ENCODE measurements around the gene RNF150.

Gene RNF150

GRCh38 chr4:140976768-140977167 is 156.5 kb downstream of the RNF150 start:
- no peak for DNase-seq (ENCODE audit: low spot score)

DNA sequence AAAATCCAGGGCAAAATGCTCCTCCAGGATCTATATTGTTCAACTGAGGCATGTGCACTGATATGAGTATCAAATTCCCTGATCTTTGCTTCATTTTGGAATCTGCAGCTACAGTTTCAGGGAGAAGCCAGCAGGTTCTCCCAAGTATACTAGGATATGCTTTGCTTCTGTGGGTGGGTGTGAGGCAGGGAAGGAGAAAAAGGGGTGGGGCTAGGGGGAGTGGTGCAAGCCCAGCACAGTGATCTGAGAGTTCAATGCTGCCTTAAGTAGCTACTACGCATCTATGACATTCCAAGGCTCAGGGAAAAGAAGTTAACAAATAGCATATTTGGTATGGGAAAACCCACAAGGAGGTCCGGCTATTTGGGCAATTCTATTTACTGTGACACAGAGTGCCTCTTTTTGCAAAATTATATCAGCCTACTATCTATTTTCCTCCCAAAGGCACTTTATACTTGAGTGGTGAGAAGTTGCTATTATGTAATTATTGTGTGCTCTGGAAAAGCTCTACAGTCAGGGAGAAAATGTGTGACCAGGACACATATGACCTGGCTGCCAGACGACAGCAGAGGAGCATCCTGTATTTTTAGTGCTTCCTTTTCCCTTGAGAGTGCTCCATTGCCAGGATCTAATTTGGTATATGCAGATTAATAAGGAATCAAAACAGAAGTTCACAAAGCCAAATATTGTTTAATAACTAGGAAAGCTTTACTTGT is 162.0 kb downstream of the RNF150 start:
- no peak for DNase-seq (ENCODE audit: low spot score)

DNA sequence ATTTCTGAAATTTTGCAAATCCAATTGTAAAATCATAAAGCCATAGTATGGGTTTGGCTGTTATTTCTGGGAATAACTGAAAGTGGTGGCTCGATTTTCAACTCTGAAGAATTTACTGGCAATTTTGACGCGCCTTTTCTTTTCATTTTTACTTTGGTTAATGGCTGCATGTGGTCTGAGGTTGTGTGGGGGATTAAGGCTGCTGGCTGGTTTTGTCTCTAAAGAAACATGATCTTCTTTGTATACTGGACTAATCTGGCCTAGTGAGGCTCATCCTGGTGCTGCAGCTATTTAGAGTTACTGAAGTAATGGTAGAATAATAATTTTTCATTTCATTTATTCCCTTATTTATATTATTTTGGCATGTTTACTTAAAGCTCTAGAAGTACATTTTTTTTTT is 164.0 kb downstream of the RNF150 start:
- DNase-seq (ENCODE audit: low spot score): no peak

DNA sequence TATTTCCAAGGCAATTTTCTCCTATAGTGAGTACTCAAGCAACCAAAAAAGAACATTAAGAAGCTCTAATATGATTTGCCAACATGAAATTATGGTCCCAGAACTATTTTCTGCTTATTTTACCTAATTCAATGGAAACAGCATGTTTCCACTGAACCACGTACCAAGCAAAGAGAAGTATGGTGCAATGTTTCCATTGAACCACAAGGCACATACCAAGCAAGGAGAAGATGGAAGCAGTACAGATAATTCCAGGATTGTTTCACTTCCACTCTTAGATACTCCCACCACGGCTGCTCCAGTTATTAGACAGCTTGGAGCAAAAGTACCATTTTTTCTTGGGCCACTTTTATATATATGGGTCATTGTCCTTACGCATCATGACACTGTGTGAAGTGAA is 164.9 kb downstream of the RNF150 start:
- DNase-seq (ENCODE audit: low spot score): no peak

- no peak for DNase-seq (ENCODE audit: low spot score)
Measured at GRCh38 chr4:140963883-140964282, 169.4 kb downstream of the RNF150 start.

- DNase-seq (ENCODE audit: low spot score): no peak
Measured at GRCh38 chr4:140955641-140956040, 177.6 kb downstream of the RNF150 start.

DNA sequence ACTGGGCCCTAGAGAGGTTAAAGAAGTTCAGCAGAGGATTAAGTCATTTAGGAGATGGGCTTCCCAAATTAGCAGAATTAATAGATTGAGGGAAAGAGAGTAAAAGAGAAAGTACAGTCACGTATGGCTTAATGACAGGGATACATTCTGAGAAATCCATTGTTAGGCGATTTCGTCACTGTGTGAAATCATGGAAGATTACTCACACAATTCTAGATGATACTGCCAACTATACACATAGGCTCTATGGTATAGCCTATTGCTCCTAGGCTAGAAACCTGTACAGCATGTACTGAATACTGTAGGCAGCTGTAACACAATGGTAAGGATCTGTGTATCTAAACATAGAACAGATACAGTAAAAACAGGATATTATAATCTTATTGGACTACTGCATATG is 180.6 kb downstream of the RNF150 start:
- no peak for DNase-seq (ENCODE audit: low spot score)

GRCh38 chr4:140947506-140947905 is 185.8 kb downstream of the RNF150 start:
- DNase-seq (ENCODE audit: low spot score): no peak

DNA sequence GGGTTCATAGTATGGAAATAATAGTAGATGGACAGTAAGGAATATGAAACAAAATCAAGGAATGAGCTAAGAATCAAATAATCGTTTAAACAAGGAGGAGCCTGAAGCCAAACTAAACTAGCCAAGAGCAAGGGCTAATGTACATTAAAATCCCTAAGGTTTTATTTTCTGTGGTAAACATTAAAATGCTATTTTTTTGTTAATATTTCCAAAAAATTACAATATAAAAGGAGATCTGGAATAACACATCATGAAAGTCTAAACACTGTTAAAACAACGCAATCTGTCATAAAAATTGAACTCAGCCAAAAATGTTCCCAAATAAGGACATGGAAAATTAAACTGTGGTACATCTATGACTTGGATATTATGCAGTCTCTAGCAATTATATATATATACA is 188.2 kb downstream of the RNF150 start:
- DNase-seq (ENCODE audit: low spot score): no peak

DNA sequence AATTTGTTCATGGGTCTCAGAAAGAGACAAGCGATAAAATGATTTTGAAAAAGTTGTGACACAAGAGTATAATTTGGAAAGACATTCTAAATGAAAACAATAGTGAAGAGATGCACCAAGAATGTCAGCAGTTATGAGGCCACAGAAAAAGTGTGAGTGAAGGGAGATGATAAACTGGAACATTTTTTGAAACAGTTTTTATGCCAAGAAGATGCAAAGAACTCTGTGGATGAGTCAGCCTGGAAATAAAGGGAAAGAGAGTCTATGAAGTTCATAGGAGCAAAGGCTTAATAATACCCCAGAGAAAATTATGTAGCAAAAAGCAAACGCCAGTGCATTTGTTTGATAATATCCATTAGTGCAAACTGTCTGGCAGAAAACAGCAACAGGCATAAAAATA is 188.7 kb downstream of the RNF150 start:
- DNase-seq (ENCODE audit: low spot score): no peak

DNA sequence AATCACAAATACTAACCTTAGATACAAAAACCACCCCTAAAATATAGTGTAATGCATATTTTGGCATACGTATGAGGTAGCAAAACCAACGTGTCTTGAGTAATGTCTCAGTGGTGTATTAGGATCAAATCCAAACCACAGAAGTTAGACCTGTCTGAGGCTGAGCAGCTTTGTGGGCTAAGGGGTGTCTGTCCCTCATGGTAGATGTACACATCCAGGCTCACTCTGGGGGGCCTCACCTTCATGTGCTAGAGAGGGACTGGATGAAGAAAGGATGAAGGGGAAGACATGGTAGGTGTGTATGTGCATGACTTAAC is 189.1 kb downstream of the RNF150 start:
- no peak for DNase-seq (ENCODE audit: low spot score)

GRCh38 chr4:140943486-140944198 is 189.6 kb downstream of the RNF150 start:
- no peak for DNase-seq (ENCODE audit: low spot score)

- no peak for DNase-seq (ENCODE audit: low spot score)
Measured at GRCh38 chr4:140940589-140940988, 192.7 kb downstream of the RNF150 start.

DNA sequence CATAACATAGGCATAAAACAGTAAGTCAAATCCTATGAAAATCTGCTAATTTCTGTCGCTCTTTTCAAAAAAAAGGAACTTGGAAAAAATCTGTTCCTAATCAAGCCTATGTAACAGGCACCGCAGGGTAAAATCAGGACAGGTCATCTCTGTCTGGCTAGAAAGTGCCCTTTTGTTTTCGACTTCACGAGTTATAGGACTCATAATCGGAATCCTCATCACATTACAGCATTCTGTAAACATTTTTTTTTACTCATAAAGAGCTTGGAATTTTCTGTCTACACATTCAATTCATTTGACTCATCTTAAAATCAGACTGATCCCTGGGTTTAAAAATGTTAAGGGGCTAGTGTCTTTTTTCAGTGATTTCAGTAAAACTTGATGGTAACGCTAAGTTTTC is 195.4 kb downstream of the RNF150 start:
- DNase-seq (ENCODE audit: low spot score): no peak

- no peak for DNase-seq (ENCODE audit: low spot score)
Measured at GRCh38 chr4:140935254-140935653, 198.0 kb downstream of the RNF150 start.

GRCh38 chr4:140932501-140933045 is 200.7 kb downstream of the RNF150 start:
- DNase-seq (ENCODE audit: low spot score): no peak

GRCh38 chr4:140931911-140932310 is 201.4 kb downstream of the RNF150 start:
- DNase-seq (ENCODE audit: low spot score): no peak

DNA sequence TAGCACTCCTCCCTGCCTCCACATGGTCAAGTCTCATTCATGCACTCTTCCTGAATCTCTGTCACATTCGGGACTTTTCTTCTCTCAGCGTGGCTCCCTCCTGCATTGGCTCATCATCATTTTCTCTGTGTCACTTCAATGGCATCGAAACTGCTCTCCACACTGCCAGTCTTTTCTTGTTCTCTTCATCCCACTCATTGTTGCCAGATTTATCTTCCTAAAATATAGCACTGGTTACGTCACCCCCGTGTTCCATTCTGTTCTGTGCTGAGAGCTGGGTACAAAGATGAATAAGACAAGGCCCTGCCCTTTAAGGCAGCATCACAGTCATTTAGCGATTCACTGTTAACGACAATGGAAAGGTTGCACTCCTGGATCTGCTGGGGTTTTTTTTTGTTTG is 202.7 kb downstream of the RNF150 start:
- no peak for DNase-seq (ENCODE audit: low spot score)

GRCh38 chr4:140930011-140930410 is 203.3 kb downstream of the RNF150 start:
- DNase-seq (ENCODE audit: low spot score): no peak

DNA sequence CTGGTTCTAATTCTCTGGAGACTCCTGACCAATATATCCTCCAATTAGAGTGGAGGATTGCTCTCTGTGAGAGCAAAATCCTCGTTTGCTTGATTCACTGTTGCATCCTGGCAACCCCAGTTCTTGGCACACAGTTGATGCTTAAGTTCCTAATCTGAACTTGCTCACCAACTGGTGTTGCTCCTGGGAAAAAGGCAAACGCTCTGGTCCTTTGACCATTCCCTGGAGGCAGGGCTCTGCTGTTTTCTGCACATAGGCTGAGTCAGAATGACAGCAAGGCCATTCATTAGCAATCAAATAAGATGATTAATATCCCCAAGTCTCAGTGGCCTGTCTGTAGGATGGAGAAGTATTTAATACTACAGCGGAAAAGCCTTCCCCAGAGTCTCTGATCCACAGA is 204.4 kb downstream of the RNF150 start:
- DNase-seq (ENCODE audit: low spot score): no peak

GRCh38 chr4:140926672-140927071 is 206.6 kb downstream of the RNF150 start:
- no peak for DNase-seq (ENCODE audit: low spot score)

- DNase-seq (ENCODE audit: low spot score): no peak
Measured at GRCh38 chr4:140925417-140925816, 207.9 kb downstream of the RNF150 start.

- no peak for DNase-seq (ENCODE audit: low spot score)
Measured at GRCh38 chr4:140924761-140925392, 208.4 kb downstream of the RNF150 start.

Data from CD4-positive, alpha-beta T cell treated with Interleukin-6 at 100 ng/mL for 8 hours (primary cell).